NT2/D1 (cell line): ENCODE results near the gene ARPC5.
"Not testable (repeated sequence)": the region's sequence is repeated elsewhere in the genome, so short reads cannot be mapped to it uniquely, and the experiment has no call there.

Source experiments
- SUZ12 ChIP-seq: IDR thresholded peaks from 2 replicates; pipeline ENCODE4 v1.6.1; 2011; ENCODE audit not compliant: insufficient read length, insufficient read depth; ENCODE audit errors: extremely low read depth
- YY1 ChIP-seq: IDR thresholded peaks from 2 replicates; pipeline ENCODE4 v1.6.1; 2011; ENCODE audit not compliant: insufficient read length, insufficient read depth
- ZNF274 ChIP-seq: IDR thresholded peaks from 2 replicates; pipeline ENCODE4 v1.6.1; 2011; ENCODE audit warnings: mild to moderate bottlenecking, low read depth, low read length

DNA sequence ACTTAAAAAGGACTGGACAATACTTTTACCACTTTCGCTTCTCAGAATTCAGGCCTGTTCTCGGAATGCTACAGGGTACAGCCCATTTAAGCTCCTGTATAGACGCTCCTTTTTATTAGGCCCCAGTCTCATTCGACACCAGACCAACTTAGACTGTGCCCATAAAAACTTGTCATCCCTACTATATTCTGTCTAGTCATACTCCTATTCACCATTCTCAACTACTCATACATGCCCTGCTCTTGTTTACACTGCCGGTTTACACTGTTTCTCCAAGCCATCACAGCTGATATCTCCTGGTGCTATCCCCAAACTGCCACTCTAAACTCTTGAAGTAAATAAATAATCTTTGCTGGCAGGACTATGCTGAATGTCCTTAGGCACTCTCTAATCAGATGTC, 17.4 kb downstream of the ARPC5 start:
- TF ChIP-seq ZNF274, SUZ12, YY1: not testable (repeated sequence)
